Activated naive CD8-positive, alpha-beta T cell (primary cell): Measurements from ENCODE around the gene TIAM2.
"Not testable (repeated sequence)": the region's sequence is repeated elsewhere in the genome, so short reads cannot be mapped to it uniquely, and the experiment has no call there.

Experiments
- H3K27ac Mint-ChIP-seq: one replicate; pipeline ENCODE4 v1.8.0; 2021; ENCODE audit warnings: mixed read lengths
- H3K27me3 Mint-ChIP-seq: one replicate; pipeline ENCODE4 v1.8.0; 2021; ENCODE audit warnings: mixed read lengths
- H3K36me3 Mint-ChIP-seq: one replicate; pipeline ENCODE4 v1.8.0; 2021; ENCODE audit warnings: mixed read lengths
- H3K4me1 Mint-ChIP-seq: one replicate; pipeline ENCODE4 v1.8.0; 2021; ENCODE audit warnings: low read depth, mixed read lengths
- H3K4me3 Mint-ChIP-seq: one replicate; pipeline ENCODE4 v1.8.0; 2021; ENCODE audit warnings: mild to moderate bottlenecking, mixed read lengths
- H3K9me3 Mint-ChIP-seq: one replicate; pipeline ENCODE4 v1.8.0; 2021; ENCODE audit warnings: low read depth, mixed read lengths

The TIAM2 gene

GRCh38 chr6:155103816-155104366 lies 108.8 kb downstream of the TIAM2 start:
- Mint-ChIP-seq H3K4me1 (peaks cover 17% of the 10 kb centered on the region), H3K36me3 (no peaks in the 10 kb centered on the region), H3K9me3 (no peaks in the 10 kb centered on the region), H3K27ac (peak overlapping the region; percentile 50), H3K4me3 (no peak overlapping the region), H3K27me3 (no peaks in the 10 kb centered on the region)

GRCh38 chr6:155106456-155107115 lies 111.5 kb downstream of the TIAM2 start:
- H3K27me3 Mint-ChIP-seq: no peaks in the 10 kb centered on the region
- H3K4me1 Mint-ChIP-seq: peaks cover 18% of the 10 kb centered on the region
- peak overlapping the region; percentile 73 for H3K4me3 Mint-ChIP-seq
- no peaks in the 10 kb centered on the region for H3K36me3 Mint-ChIP-seq
- peak overlapping the region; percentile 64 for H3K27ac Mint-ChIP-seq
- H3K9me3 Mint-ChIP-seq: no peaks in the 10 kb centered on the region

- Mint-ChIP-seq H3K27me3 (peaks cover 1% of the 10 kb centered on the region), H3K36me3 (no peaks in the 10 kb centered on the region), H3K9me3 (no peaks in the 10 kb centered on the region), H3K4me3 (peak overlapping the region; percentile 73), H3K4me1 (peaks cover 18% of the 10 kb centered on the region), H3K27ac (peak overlapping the region; percentile 64)
These were observed 112.4 kb downstream of the TIAM2 start for GRCh38 chr6:155107432-155108069.

- Mint-ChIP-seq H3K27me3 (peaks cover 1% of the 10 kb centered on the region), H3K4me1 (peaks cover 18% of the 10 kb centered on the region), H3K9me3 (no peaks in the 10 kb centered on the region), H3K36me3 (no peaks in the 10 kb centered on the region), H3K4me3 (peak overlapping the region; percentile 73), H3K27ac (no peak overlapping the region)
These were observed 113.1 kb downstream of the TIAM2 start for GRCh38 chr6:155108070-155108820.

- Mint-ChIP-seq H3K9me3 (no peaks in the 10 kb centered on the region), H3K27me3 (peaks cover 1% of the 10 kb centered on the region), H3K27ac (no peak overlapping the region), H3K4me3 (no peak overlapping the region), H3K4me1 (peaks cover 12% of the 10 kb centered on the region), H3K36me3 (no peaks in the 10 kb centered on the region)
These were observed 115.6 kb downstream of the TIAM2 start for GRCh38 chr6:155110721-155111120.

- Mint-ChIP-seq H3K27ac (peak overlapping the region; percentile 1), H3K4me3 (no peak overlapping the region), H3K9me3 (no peaks in the 10 kb centered on the region), H3K4me1 (peaks cover 16% of the 10 kb centered on the region), H3K27me3 (peaks cover 1% of the 10 kb centered on the region), H3K36me3 (no peaks in the 10 kb centered on the region)
These were observed 117.6 kb downstream of the TIAM2 start for GRCh38 chr6:155112757-155113156.

- Mint-ChIP-seq H3K27ac (peak overlapping the region; percentile 78), H3K4me1 (peaks cover 16% of the 10 kb centered on the region), H3K4me3 (no peak overlapping the region)
These were observed 120.9 kb downstream of the TIAM2 start for GRCh38 chr6:155115893-155116570.

GRCh38 chr6:155116571-155116910 lies 121.4 kb downstream of the TIAM2 start:
- Mint-ChIP-seq H3K36me3 (no peaks in the 10 kb centered on the region), H3K27me3 (peaks cover 1% of the 10 kb centered on the region), H3K27ac (peak overlapping the region; percentile 78), H3K4me1 (peaks cover 16% of the 10 kb centered on the region), H3K9me3 (no peaks in the 10 kb centered on the region), H3K4me3 (no peak overlapping the region)

More at GRCh38 chr6:155115893-155116570, 120.9 kb downstream of the TIAM2 start:
- no peaks in the 10 kb centered on the region for H3K36me3 Mint-ChIP-seq
- no peaks in the 10 kb centered on the region for H3K9me3 Mint-ChIP-seq
- peaks cover 1% of the 10 kb centered on the region for H3K27me3 Mint-ChIP-seq

- H3K4me3 Mint-ChIP-seq: no peak overlapping the region
- no peaks in the 10 kb centered on the region for H3K9me3 Mint-ChIP-seq
- H3K4me1 Mint-ChIP-seq: peaks cover 16% of the 10 kb centered on the region
- peak overlapping the region; percentile 46 for H3K27ac Mint-ChIP-seq
- H3K36me3 Mint-ChIP-seq: no peaks in the 10 kb centered on the region
- no peaks in the 10 kb centered on the region for H3K27me3 Mint-ChIP-seq
These were observed 122.1 kb downstream of the TIAM2 start for GRCh38 chr6:155117256-155117655.

- Mint-ChIP-seq H3K36me3 (no peaks in the 10 kb centered on the region), H3K27me3 (no peaks in the 10 kb centered on the region), H3K9me3 (no peaks in the 10 kb centered on the region), H3K4me1 (peaks cover 16% of the 10 kb centered on the region), H3K4me3 (no peak overlapping the region), H3K27ac (no peak overlapping the region)
These were observed 122.7 kb downstream of the TIAM2 start for GRCh38 chr6:155117785-155118184.

- H3K27ac Mint-ChIP-seq, H3K27me3 Mint-ChIP-seq, H3K9me3 Mint-ChIP-seq, H3K4me3 Mint-ChIP-seq, H3K36me3 Mint-ChIP-seq: not testable (repeated sequence)
- H3K4me1 Mint-ChIP-seq: peaks cover 16% of the 10 kb centered on the region
These were observed 124.1 kb downstream of the TIAM2 start for GRCh38 chr6:155119201-155119600.

- Mint-ChIP-seq H3K4me3 (no peak overlapping the region), H3K27ac (no peak overlapping the region), H3K27me3 (no peaks in the 10 kb centered on the region), H3K36me3 (no peaks in the 10 kb centered on the region), H3K9me3 (no peaks in the 10 kb centered on the region), H3K4me1 (peaks cover 16% of the 10 kb centered on the region)
These were observed 124.9 kb downstream of the TIAM2 start for GRCh38 chr6:155120034-155120433.

- Mint-ChIP-seq H3K36me3 (peaks cover 3% of the 10 kb centered on the region), H3K27me3 (no peaks in the 10 kb centered on the region), H3K4me3 (no peak overlapping the region), H3K9me3 (no peaks in the 10 kb centered on the region), H3K4me1 (peaks cover 13% of the 10 kb centered on the region), H3K27ac (no peak overlapping the region)
These were observed 126.2 kb downstream of the TIAM2 start for GRCh38 chr6:155121294-155121693.

GRCh38 chr6:155121699-155122098 lies 126.6 kb downstream of the TIAM2 start:
- Mint-ChIP-seq H3K4me1 (peaks cover 11% of the 10 kb centered on the region), H3K27me3 (no peaks in the 10 kb centered on the region), H3K27ac (peak overlapping the region; percentile 52), H3K36me3 (peaks cover 3% of the 10 kb centered on the region), H3K4me3 (no peak overlapping the region), H3K9me3 (no peaks in the 10 kb centered on the region)
